HUDEP-2 (cell line): ENCODE data around the gene RABGAP1.

ENCODE experiments used
- DNase-seq, 76 experiments: peaks; one replicate each; lab custom pipeline; 2025; ENCODE audit not compliant: unreplicated experiment in 76 of 76; lab: John Stamatoyannopoulos, UW

The RABGAP1 gene

DNA sequence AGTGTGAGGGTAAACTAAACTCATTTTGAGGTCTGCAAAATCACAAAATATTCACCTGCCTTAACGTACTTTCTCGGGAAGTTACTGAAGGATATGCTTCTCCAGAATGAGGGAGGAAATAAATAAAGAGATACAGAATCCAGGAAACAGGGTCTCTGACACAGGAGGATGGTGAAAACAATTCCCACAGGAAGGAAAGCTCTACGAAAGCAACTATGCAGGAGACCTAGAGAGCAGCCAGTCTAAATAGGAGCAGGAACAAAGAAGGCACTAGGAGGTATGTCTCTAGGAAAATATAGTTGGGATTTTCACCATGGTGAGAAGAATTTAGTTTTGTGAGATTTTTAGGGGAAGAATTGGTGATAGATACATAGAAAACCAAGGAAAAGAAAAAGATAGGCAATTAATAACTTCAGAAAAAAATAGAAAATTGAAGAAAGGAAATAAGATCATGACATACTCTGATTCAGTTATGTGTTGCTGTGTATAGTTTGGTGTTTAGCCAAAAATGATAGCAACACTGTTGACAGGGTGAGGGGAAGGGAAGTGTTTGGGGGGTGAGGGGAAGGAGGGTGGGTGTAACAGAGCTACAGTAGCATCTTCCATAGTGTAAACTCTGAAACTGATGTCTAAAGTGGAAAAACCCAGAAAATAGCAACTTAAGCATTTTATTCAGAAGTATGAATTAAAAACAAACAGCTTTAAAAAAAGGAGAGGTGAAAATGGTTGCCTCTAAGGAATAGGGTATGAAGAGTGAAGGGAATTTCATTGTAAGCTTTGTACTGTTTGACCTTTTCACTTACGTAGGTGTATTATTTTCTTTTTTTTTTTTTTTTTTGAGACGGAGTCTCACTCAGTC, 102.5 kb downstream of the RABGAP1 start:
- no peak for DNase-seq

DNA sequence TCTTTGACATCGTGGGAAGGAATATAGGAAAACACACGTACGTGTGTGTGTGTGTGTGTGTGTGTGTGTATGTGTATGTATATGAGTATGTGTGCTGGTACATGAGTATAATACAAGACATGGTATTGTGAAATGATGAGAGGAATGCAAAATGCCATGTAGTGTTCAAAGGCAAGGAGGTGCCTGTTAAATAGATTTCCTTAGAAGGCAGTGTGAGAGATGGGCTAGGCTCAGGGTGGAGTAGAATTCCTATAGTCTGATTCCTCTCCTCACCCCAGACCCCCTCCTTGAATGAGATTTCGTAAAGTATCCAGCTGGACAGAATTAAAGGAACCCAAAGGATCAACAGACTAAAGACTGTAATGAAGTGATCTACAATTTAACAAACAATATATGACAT, 103.8 kb downstream of the RABGAP1 start:
- DNase-seq: no peak

DNA sequence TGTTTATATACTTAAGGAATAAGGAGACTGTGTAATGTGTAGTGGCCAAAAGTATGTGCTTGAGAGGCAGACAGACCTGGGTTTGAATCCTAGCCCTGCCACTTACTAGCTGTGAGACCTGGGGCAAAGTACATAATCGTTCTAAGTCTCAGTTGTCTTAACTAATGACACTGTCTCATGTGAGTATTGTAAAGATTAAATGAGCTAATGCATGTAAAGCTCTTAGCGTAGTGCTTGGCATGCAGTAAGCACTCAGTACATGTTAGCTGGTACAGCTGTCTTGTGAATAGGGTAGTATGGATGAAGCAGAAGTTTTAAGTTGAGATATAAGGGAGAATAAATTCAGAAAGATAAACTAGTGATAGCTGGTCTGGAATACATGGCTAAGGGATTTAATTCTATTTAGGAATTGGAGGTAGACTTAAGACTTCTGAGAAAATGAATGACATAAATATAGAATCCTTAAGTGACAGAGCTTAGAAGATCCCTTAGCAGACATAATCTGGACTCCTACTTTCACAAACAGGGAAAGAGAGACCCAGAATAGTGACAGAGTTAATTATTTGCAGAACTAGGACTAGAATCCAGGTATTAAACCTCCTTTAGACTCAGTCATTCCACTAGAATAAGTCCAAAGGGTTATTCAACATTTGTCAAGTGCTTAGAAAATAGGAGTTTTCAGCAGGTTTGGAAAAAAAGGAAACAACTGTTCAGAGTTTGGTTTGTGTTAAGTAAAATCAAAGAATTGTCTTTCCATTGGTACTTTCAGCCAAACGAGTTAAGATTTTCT, 105.8 kb downstream of the RABGAP1 start:
- DNase-seq: no peak

DNA sequence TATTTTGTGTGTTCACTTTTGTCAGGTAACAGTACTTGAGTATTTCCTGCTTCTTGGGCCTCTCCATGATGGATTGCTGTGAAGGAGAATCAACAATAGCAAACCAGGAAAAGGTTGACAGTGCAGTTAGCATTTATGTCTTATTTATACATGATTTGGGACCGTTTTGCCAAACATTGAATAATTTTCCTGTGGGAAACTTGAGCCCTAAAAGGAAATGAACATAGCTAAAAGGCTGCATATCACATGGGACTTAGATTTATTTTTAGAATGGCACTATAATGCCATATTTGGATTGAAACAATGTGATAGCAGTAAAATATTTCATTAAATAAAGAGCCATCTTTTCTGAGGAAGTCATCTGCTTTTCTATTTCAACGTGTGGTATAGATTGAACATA, 107.9 kb downstream of the RABGAP1 start:
- DNase-seq: no peak

DNA sequence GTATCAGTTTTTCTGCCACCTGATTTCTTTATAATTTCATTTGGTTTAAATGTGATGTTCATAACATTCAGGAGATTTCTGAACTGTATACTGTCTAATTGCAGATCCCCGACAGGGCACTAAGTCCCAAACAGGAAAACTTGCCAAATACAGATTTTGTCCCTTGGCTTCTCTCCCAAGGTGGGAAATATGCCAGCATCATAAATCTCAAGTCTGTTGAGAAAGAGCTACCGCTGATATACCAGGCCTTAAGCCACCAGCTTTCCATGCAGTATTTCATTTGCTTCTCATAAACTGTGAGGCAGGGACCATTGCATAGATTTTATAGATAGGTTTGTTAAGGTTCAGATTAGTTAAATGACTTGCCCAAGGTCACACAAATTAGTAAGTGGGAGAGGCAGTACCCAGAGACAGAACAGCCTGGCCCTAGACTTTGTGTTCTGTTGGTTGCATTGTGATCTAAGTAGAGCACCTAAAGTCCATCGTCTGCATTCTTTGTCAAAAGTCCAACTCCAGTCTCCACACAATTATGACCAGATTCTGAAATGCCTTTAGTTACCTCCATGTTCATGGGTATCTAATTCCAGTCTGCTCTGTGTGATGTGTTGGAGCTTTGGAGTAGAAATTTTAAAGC, 108.9 kb downstream of the RABGAP1 start:
- DNase-seq: no peak

DNA sequence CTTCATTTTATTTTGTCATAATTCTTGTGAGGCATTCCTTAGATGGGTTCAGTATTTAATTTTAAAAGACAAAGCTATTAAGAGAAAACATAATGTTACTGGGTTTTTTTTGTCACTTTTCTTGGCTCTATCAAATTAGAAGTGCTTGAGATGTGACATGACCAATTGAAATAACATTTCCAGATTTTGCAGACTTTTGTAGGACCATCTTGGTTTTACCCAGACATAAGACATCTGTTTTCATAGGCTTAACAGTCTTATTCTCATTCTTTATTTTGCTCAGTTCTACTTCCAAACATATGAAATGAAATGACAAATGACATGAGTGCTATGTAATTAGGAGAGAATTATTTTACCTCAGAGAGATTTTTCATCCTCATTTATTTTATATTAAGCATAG, 112.2 kb downstream of the RABGAP1 start:
- DNase-seq: no peak

DNA sequence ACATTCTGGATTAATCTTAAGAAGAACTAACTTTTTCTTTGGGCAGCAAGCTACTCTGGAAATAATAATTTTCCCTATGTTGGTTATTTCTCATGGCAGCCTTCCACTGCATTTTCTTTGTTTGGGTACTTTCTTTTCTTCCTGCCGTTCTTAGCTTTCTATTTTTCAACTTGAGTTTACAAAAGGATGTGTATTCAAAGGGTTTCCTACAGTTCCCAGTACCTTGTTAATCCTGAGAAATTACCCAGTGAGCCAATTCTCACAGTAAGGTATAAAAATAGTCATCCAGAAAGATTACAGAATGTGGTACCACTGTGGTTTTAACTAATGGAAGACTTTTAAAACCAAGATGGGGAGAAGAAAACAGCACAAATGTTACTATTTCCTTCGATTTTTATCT, 112.9 kb downstream of the RABGAP1 start:
- no peak for DNase-seq

DNA sequence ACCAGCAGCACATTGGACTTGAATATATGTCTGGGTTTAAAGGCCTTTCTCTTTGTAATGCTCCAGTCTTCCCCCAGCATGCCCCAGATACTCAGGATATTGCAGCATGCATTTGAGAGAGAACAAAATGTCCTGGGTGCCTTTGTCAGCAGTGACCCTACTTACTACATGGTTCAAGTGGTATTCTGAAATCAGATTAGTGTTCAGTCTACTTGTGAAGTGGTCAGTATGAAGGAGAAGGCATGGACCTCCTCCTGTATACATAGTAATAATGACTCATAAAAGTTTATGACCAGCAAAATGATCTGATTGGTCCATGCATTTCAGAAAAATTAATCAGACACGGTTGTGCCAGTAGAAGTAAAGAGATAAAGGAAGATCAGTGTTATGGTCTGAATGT, 118.0 kb downstream of the RABGAP1 start:
- DNase-seq: no peak

DNA sequence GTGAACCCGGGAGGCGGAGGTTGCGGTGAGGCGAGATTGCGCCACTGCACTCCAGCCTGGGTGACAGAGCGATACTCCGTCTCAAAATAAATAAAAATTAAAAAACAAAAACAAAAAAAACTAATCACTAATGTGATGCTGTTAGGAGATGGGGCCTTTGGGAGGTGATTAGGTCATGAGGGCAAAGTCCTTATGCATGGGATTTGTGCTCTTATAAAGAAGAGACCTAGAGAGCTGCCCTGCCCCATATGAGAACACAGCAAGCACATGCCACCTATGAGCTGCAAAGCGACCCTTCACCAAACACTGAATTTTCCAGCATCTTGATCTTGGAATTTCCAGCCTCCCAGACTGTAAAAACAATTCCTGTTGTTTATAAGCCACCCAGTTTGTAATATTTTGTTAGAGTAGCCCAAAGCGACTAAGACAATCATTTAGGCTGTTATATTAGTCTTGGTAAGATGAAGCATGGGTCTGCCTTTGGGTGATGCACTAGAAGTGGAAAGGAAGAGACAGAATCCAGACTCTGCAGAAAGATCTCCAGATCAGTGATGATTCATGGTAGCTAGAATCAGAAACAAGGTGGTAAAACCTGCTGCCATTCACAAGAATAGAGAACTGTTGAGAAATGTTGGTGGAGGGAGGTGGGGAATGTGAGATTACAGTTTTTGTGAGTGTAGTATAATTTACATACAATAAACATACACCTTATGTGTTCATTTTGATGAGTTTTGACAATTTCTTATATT, 118.8 kb downstream of the RABGAP1 start:
- no peak for DNase-seq

DNA sequence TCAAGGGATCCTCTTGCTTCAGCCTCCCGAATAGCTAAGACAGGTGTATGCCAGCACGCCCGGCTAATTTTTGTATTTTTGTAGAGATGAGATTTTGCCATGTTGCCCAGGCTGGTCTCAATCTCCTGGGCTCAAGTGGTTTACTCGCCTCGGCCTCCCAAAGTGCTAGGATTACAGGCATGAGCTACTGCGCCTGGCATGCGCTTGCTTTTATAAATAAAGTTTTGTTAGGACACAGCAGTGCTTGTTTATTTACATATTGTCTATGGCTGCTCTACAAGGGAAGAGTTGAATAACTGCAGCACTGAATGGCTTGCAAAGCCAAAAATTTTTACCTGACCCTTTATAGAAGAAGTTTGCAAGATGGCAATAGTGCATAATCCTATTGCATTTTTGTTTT, 120.4 kb downstream of the RABGAP1 start:
- no peak for DNase-seq

DNA sequence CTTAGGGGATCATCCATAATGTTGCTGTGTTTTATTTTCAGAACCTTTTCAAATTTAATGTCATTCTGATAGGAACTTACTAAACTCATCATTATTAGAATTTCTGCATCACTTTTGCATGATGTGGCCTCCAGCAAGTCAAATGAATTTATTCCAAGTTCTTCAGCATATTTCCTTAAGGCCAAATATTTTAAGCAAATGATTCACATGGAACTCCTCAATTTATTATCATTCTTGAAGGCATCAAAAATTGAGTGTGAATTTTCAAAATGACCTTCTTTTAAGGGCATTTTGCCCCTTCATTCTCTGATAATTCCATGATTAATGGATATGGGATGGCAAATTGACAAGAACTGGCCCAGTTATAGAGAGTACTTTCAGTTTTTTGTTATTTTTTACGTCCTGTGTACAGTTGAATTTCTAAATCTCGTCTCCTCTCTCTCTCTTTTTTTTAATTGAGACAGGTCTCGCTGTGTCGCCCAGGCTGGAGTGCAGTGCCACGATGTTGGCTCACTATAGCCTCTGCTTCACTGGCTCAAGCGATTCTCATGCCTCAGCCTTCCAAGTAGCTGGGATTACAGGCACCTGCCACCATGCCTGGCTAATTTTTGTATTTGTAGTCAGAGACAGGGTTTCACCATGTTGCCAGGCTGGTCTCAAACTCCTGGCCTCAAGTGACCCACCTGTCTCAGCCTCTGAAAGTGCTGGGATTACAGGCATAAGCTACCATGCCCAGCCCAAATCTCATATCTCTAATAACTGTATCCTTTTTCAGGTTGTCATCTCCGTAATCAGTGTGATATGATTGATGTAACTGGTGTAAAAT, 121.7 kb downstream of the RABGAP1 start:
- no peak for DNase-seq

DNA sequence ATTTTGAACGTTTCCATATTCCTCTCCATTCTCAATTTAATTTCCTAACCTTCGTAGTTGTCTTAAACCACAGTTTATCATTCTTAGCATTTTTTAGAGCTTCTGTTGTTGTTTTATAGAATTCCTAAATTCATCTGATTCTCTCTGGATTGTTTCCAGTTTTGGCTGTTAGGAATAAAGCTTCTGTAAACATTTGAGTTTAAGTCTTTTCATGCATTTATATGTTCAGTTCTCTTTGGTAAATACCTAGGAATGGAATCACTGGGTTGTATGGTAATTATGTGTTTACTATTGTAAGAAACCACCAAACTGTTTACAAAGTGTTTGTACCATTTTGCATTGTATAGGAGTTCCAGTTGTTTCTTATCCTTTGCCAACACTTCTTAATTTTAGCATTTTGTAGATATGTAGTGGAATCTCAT, 122.4 kb downstream of the RABGAP1 start:
- no peak for DNase-seq

DNA sequence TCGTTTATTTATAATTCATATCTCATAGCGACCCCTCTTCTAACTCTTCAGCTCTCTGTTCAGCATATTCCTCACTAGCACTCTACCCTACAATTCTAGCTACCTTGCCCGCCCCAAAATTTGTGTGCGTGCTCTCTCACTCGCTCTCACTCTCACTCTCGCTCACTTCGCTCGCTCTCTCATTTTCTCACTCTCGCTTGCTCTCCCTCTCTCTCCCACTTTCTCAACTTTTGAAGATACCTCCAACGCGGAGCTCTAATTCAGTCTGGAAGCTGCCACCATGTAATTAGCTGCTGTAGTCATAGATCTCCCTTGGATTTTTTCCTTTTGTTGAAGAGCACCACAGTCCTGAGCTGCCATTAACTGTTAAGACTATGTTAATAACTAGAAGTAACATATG, 123.1 kb downstream of the RABGAP1 start:
- no peak for DNase-seq

DNA sequence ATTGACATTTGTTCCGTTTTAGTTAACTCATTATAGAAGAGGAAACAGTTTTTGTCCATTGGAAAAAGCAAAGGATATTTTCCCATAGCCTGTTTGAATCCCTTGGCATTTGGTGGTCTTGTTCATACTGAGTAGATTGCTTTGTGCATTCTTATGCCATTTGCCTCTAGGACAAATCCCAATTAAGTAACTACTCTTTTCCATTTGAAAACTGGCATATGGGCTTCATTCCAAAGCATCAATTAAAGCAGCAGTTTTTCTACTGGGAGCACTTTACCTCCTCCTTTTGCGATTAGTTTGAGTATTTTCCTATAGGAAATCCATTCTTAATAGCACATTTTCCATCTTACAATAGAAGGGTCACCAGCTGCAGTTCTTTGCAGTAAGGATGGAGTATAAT, 123.9 kb downstream of the RABGAP1 start:
- no peak for DNase-seq

DNA sequence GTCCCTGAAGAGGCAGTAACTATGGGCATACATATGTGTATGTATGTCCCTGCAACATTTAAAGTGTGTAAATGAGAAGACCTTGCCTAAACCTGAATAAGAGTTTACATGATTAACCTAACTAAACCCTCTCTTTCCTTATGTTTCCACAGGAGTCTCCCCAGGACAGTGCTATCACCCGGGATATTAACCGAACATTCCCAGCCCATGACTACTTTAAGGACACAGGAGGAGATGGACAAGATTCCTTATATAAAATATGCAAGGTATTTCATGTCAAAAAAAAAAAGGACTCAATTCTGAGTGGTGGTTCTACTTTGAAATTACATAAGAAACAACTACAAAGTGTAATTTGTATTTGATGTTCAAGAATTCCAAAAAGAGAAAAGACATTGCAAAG, 124.4 kb downstream of the RABGAP1 start:
- no peak for DNase-seq

DNA sequence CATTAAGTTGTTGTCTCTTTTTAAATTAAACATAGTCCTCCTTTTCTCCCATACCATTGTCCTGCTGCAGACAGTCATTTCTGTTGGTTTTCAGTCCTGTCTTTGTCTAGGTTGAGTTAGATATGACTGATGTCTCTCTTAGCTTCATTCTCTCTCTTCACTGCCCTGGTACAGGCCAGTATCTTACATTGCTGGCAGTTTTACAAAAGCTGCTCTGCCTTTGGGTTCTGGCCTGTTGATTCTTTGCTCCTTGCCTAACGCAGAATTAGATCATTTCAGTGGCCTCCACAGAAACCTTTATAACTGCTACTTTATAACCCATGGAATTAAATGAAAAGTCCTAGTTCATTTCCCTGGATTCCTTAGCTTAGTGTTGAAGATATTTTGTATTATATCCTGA, 126.3 kb downstream of the RABGAP1 start:
- no peak for DNase-seq

DNA sequence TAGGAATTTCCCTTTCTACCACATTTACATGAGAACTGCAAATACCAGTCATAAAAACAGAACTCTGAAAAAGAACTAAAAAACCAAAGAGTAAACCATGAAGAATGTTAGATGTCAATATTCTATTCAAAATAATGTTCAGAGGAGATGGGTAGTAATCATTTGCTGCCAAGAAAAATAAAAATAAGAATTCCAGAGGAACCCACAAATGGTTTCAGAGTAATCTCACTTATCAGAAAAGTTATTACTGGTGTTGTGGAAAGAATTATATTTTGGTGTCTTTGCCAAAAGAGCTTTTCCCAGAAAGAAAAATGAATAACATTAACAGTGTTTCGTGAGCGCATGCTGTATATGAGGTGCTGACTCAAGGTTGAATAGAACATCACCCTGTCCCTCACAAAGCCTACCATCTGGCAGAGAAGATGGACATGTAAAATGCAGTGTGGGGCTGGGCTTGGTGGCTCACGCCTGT, 128.2 kb downstream of the RABGAP1 start:
- DNase-seq: no peak

DNA sequence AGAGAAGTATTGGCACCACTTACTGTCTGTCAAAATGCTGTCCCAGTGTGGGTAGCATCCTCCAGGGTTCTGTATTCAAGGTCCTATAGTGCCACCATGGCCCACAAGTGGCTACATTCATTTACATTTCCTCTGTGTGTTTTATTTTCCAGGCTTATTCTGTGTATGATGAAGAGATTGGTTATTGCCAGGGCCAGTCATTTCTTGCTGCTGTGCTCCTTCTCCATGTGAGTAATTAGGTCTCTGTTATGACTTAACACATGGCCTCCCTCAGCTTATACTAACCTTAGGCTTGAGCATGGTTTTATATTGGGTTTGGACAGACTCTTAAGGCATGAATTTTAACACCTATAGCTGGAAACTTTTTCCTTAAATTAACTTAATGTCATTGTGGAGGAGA, 129.4 kb downstream of the RABGAP1 start:
- no peak for DNase-seq

DNA sequence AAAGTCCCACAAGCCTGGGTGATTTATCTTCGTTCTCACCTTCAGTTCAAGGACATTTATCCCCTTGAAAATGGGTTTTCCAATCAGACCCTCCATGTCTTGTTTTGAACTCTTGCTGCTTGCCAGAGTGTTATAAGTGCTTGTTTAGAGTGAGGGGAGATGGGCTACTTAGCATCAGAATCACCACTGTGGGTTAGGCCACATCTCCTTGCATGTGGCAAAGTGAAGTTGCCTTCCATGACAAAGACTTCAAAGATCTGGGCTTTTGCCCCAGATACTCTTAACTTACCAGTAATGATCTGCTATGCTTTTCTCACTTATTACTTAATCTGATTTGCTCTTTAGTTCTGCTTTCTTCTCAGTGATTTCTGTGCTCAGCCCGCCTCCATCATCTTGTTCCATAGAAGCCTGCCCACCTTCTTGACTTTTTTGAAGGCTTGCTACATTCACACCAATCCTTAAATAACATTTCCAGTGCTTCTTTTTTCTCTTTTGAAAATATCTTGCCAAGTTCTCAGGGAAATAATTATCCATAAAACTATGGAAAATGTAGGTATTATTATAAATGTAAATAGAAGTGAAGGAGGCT, 131.7 kb downstream of the RABGAP1 start:
- no peak for DNase-seq

DNA sequence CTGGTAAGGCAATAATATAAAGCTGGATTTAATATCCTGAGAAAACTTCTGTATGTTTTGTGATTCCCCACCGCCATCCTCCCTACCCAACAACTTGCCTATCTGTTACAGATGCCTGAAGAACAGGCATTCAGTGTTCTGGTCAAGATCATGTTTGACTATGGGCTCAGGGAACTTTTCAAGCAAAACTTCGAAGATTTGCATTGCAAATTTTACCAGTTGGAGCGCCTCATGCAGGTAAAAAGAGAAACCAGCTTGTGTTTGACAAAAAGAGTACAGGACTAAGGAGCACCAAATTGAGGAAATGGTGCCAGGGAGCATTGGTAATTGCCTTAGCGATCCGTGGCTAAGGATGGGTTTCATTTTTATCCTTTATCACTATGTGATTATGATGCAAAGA, 132.6 kb downstream of the RABGAP1 start:
- no peak for DNase-seq
